GM23338 (cell line): ENCODE data around the gene ORM1. TPM values are rescaled to one million over a fixed set of nuclear protein-coding genes. Genes with fewer than 3 reads are reported as not detected.

Experiments
- ATAC-seq: fragments of 200-7000 bp; cut with Tn5 transposase; 3 replicates; pipeline ENCODE4 v1.9.1; 2020
- DNase-seq: peaks from one replicate; pipeline ENCODE4 v3.0.0-alpha.2; 2015; ENCODE audit warnings: low spot score
- H2AFZ ChIP-seq: fragments of 200-600 bp; sonication (generic); 2 replicates; pipeline ENCODE4 v1.8.0; 2016; ENCODE audit warnings: antibody characterized with exemption, mild to moderate bottlenecking, moderate library complexity
- H3F3A ChIP-seq: fragments of 200-600 bp; sonication (generic); replicated peaks from 2 replicates; pipeline ENCODE4 v1.8.0; 2017; ENCODE audit warnings: antibody characterized with exemption, mixed run types, low read depth
- H3K27ac ChIP-seq: fragments of 200-600 bp; sonication (generic); 2 replicates; pipeline ENCODE4 v1.6.1; 2016; ENCODE audit warnings: low read depth
- H3K27me3 ChIP-seq: fragments of 200-600 bp; sonication (generic); 2 replicates; pipeline ENCODE4 v1.8.0; 2016; ENCODE audit warnings: mild to moderate bottlenecking, mixed run types, moderate library complexity; ENCODE audit not compliant: insufficient read depth
- H3K36me3 ChIP-seq: fragments of 200-600 bp; sonication (generic); 2 replicates; pipeline ENCODE4 v1.8.0; 2016; ENCODE audit warnings: mild to moderate bottlenecking; ENCODE audit not compliant: insufficient read depth
- H3K4me1 ChIP-seq: fragments of 200-600 bp; sonication (generic); 2 replicates; pipeline ENCODE4 v1.8.0; 2016; ENCODE audit warnings: mild to moderate bottlenecking, moderate library complexity; ENCODE audit not compliant: insufficient read depth
- H3K4me2 ChIP-seq: fragments of 200-600 bp; sonication (generic); 2 replicates; pipeline ENCODE4 v1.7.1; 2017; ENCODE audit warnings: mixed run types
- H3K4me3 ChIP-seq: fragments of 200-600 bp; sonication (generic); 2 replicates; pipeline ENCODE4 v1.6.1; 2016; ENCODE audit warnings: mixed run types
- H3K79me2 ChIP-seq: fragments of 200-600 bp; sonication (generic); replicated peaks from 2 replicates; pipeline ENCODE4 v1.8.0; 2017; ENCODE audit warnings: mild to moderate bottlenecking; ENCODE audit not compliant: insufficient read depth
- H3K9me2 ChIP-seq: fragments of 200-600 bp; sonication (generic); 2 replicates; pipeline ENCODE4 v1.8.0; 2017; ENCODE audit not compliant: insufficient read depth
- H4K20me1 ChIP-seq: fragments of 200-600 bp; sonication (generic); replicated peaks from 2 replicates; pipeline ENCODE4 v1.8.0; 2017; ENCODE audit warnings: mild to moderate bottlenecking; ENCODE audit not compliant: insufficient read depth
- H3K27ac Mint-ChIP-seq: 2 replicates; pipeline ENCODE4 v1.8.0; 2020; ENCODE audit warnings: inconsistent platforms, mild to moderate bottlenecking, moderate library complexity, mixed read lengths
- H3K27me3 Mint-ChIP-seq: 3 replicates; pipeline ENCODE4 v1.8.0; 2022; ENCODE audit warnings: low read depth, mild to moderate bottlenecking, moderate library complexity, mixed read lengths, inconsistent platforms; ENCODE audit not compliant: insufficient read depth, poor library complexity
- H3K36me3 Mint-ChIP-seq: 3 replicates; pipeline ENCODE4 v1.8.0; 2021; ENCODE audit warnings: low read depth, mild to moderate bottlenecking, inconsistent platforms, moderate library complexity, mixed read lengths
- H3K4me1 Mint-ChIP-seq: 3 replicates; pipeline ENCODE4 v1.8.0; 2020; ENCODE audit warnings: mild to moderate bottlenecking, inconsistent platforms, mixed read lengths
- H3K4me3 Mint-ChIP-seq: 3 replicates; pipeline ENCODE4 v1.8.0; 2021; ENCODE audit warnings: moderate library complexity, mild to moderate bottlenecking, inconsistent platforms, mixed read lengths
- H3K9me3 Mint-ChIP-seq: 3 replicates; pipeline ENCODE4 v1.8.0; 2020; ENCODE audit warnings: moderate library complexity, mild to moderate bottlenecking, inconsistent platforms, mixed read lengths
- NANOG ChIP-seq: IDR thresholded peaks from 2 replicates; pipeline ENCODE4 v1.6.1; 2016; ENCODE audit warnings: antibody characterized with exemption, borderline replicate concordance
- POLR2AphosphoS5 ChIP-seq: IDR thresholded peaks from 2 replicates; pipeline ENCODE4 v1.6.1; 2016; ENCODE audit warnings: antibody characterized with exemption, low read depth
- STAT1 ChIP-seq: IDR thresholded peaks from one replicate; pipeline ENCODE4 v1.6.1; 2016; ENCODE audit warnings: antibody characterized with exemption; ENCODE audit not compliant: unreplicated experiment
- ZNF114 ChIP-seq: fragments of 250-450 bp; sonication (Bioruptor Pico); IDR thresholded peaks from 2 replicates; pipeline ENCODE4 v1.5.0; 2020; ENCODE audit warnings: mild to moderate bottlenecking, moderate library complexity
- polyA plus RNA-seq: library from polyadenylated mRNA; unstranded; fragments of >200 nt; fragmentation: Nextera tagmentation; extraction: Ambion mirVana; gene quantifications from 2 replicates; pipeline ENCODE4 v1.2.1, GENCODE V29; 2016
- total RNA-seq: library from RNA; depleted of rRNA; stranded (reverse); fragments of >200 nt; shearing (Covaris generic); gene quantifications from 2 replicates; pipeline ENCODE4 v1.2.3, GENCODE V29; 2014
- TF ChIP-seq, protein P1 (sequence below): IDR thresholded peaks from one replicate; pipeline ENCODE4 v1.6.1; 2018; ENCODE audit warnings: antibody characterized with exemption; ENCODE audit not compliant: unreplicated experiment
- TF ChIP-seq, protein P2 (sequence below): fragments of 250-450 bp; sonication (Bioruptor Pico); IDR thresholded peaks from 2 replicates; pipeline ENCODE4 v1.5.0; 2020; ENCODE audit warnings: mild to moderate bottlenecking, moderate library complexity
- TF ChIP-seq, protein P3 (sequence below): IDR thresholded peaks from 2 replicates; pipeline ENCODE4 v1.6.1; 2016; ENCODE audit warnings: antibody characterized with exemption
- TF ChIP-seq, protein P4 (sequence below), 2 experiments: fragments of 200-600 bp in 1 of 2; sonication (generic) in 1 of 2; conservative IDR thresholded peaks; 2 replicates each; pipeline versions ENCODE4 v1.5.1 to v1.6.1; 2016 to 2017; ENCODE audit warnings: antibody characterized with exemption in 2 of 2, low read depth in 2 of 2, mild to moderate bottlenecking in 2 of 2, moderate library complexity in 1 of 2

Gene ORM1
- total and polyA plus RNA-seq, 2 experiments from 2014 or later, result not detected

DNA sequence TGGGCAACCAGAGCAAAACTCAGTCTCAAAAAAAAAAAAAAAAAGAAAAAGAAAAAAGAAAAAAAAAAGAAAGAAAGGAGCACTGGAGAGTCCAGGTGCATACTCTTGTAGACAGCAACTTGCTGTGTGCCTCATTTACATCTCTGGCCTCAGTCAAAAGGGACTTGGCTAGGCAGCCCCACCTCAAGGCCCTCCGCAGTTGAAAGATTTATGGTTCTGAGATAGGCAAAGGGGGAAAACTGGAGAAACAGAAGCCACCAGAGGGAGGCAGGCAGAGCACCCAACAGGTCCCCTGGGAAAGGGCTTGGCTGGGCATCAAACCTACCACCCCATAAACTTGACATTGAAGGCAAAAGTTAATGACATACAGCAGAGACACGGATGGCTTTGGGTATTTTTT, 12.8 kb downstream of the ORM1 start (continued):
- TF ChIP-seq, protein P1, sequence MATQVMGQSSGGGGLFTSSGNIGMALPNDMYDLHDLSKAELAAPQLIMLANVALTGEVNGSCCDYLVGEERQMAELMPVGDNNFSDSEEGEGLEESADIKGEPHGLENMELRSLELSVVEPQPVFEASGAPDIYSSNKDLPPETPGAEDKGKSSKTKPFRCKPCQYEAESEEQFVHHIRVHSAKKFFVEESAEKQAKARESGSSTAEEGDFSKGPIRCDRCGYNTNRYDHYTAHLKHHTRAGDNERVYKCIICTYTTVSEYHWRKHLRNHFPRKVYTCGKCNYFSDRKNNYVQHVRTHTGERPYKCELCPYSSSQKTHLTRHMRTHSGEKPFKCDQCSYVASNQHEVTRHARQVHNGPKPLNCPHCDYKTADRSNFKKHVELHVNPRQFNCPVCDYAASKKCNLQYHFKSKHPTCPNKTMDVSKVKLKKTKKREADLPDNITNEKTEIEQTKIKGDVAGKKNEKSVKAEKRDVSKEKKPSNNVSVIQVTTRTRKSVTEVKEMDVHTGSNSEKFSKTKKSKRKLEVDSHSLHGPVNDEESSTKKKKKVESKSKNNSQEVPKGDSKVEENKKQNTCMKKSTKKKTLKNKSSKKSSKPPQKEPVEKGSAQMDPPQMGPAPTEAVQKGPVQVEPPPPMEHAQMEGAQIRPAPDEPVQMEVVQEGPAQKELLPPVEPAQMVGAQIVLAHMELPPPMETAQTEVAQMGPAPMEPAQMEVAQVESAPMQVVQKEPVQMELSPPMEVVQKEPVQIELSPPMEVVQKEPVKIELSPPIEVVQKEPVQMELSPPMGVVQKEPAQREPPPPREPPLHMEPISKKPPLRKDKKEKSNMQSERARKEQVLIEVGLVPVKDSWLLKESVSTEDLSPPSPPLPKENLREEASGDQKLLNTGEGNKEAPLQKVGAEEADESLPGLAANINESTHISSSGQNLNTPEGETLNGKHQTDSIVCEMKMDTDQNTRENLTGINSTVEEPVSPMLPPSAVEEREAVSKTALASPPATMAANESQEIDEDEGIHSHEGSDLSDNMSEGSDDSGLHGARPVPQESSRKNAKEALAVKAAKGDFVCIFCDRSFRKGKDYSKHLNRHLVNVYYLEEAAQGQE, result no peak
- TF ChIP-seq, protein P2, sequence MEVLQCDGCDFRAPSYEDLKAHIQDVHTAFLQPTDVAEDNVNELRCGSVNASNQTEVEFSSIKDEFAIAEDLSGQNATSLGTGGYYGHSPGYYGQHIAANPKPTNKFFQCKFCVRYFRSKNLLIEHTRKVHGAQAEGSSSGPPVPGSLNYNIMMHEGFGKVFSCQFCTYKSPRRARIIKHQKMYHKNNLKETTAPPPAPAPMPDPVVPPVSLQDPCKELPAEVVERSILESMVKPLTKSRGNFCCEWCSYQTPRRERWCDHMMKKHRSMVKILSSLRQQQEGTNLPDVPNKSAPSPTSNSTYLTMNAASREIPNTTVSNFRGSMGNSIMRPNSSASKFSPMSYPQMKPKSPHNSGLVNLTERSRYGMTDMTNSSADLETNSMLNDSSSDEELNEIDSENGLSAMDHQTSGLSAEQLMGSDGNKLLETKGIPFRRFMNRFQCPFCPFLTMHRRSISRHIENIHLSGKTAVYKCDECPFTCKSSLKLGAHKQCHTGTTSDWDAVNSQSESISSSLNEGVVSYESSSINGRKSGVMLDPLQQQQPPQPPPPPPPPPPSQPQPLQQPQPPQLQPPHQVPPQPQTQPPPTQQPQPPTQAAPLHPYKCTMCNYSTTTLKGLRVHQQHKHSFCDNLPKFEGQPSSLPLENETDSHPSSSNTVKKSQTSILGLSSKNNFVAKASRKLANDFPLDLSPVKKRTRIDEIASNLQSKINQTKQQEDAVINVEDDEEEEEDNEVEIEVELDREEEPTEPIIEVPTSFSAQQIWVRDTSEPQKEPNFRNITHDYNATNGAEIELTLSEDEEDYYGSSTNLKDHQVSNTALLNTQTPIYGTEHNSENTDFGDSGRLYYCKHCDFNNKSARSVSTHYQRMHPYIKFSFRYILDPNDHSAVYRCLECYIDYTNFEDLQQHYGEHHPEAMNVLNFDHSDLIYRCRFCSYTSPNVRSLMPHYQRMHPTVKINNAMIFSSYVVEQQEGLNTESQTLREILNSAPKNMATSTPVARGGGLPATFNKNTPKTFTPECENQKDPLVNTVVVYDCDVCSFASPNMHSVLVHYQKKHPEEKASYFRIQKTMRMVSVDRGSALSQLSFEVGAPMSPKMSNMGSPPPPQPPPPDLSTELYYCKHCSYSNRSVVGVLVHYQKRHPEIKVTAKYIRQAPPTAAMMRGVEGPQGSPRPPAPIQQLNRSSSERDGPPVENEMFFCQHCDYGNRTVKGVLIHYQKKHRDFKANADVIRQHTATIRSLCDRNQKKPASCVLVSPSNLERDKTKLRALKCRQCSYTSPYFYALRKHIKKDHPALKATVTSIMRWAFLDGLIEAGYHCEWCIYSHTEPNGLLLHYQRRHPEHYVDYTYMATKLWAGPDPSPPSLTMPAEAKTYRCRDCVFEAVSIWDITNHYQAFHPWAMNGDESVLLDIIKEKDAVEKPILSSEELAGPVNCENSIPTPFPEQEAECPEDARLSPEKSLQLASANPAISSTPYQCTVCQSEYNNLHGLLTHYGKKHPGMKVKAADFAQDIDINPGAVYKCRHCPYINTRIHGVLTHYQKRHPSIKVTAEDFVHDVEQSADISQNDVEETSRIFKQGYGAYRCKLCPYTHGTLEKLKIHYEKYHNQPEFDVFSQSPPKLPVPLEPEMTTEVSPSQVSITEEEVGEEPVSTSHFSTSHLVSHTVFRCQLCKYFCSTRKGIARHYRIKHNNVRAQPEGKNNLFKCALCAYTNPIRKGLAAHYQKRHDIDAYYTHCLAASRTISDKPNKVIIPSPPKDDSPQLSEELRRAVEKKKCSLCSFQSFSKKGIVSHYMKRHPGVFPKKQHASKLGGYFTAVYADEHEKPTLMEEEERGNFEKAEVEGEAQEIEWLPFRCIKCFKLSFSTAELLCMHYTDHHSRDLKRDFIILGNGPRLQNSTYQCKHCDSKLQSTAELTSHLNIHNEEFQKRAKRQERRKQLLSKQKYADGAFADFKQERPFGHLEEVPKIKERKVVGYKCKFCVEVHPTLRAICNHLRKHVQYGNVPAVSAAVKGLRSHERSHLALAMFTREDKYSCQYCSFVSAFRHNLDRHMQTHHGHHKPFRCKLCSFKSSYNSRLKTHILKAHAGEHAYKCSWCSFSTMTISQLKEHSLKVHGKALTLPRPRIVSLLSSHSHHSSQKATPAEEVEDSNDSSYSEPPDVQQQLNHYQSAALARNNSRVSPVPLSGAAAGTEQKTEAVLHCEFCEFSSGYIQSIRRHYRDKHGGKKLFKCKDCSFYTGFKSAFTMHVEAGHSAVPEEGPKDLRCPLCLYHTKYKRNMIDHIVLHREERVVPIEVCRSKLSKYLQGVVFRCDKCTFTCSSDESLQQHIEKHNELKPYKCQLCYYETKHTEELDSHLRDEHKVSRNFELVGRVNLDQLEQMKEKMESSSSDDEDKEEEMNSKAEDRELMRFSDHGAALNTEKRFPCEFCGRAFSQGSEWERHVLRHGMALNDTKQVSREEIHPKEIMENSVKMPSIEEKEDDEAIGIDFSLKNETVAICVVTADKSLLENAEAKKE, result no peak

DNA sequence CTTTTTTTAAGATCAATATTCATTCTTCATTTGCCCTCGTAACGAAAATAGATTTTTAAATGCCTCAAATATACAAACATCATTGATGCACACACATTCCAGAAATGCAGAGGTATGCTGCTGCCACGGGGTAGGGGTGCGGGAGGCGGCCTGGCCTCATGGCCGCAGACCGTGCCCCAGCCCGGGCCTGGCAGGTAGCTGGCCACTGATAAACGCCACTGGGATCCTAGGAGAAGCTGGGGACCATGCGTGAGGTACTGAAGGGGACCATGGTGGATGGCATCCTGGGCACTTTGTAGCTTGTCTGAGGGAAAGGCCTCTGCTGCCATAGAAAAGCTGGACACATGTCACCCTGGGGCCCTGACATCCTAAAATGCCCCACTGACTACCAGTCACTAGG, 13.3 kb downstream of the ORM1 start:
- H3K4me1 Mint-ChIP-seq, result peaks cover 6% of the 10 kb centered on the region
- Histone ChIP-seq H2AFZ (no peak overlapping the region), H3K4me1 (no peaks in the 10 kb centered on the region), H4K20me1 (no peaks in the 10 kb centered on the region), H3K27me3 (no peaks in the 10 kb centered on the region), H3F3A (0 out of 2 replicates have a peak, but pooled peaks cover 4% of the 10 kb centered on the region), H3K9me2 (no peaks in the 10 kb centered on the region), H3K79me2 (no peaks in the 10 kb centered on the region), H3K36me3 (no peaks in the 10 kb centered on the region), H3K27ac (no peak overlapping the region), H3K4me3 (no peak overlapping the region), H3K4me2 (no peak overlapping the region)
- DNase-seq, result no peak
- H3K9me3 Mint-ChIP-seq, result 0 out of 3 replicates have a peak, but pooled peaks cover 6% of the 10 kb centered on the region
- peaks cover 15% of the 10 kb centered on the region for H3K27me3 Mint-ChIP-seq
- no peak for ATAC-seq
- peaks cover 60% of the 10 kb centered on the region for H3K36me3 Mint-ChIP-seq
- H3K27ac Mint-ChIP-seq, result no peak overlapping the region
- no peak overlapping the region for H3K4me3 Mint-ChIP-seq
- TF ChIP-seq ZNF114, result no peak
- TF ChIP-seq, protein P3, sequence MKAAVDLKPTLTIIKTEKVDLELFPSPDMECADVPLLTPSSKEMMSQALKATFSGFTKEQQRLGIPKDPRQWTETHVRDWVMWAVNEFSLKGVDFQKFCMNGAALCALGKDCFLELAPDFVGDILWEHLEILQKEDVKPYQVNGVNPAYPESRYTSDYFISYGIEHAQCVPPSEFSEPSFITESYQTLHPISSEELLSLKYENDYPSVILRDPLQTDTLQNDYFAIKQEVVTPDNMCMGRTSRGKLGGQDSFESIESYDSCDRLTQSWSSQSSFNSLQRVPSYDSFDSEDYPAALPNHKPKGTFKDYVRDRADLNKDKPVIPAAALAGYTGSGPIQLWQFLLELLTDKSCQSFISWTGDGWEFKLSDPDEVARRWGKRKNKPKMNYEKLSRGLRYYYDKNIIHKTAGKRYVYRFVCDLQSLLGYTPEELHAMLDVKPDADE, result no peak
- TF ChIP-seq NANOG, result no peak
- TF ChIP-seq STAT1, result no peak
- no peak for TF ChIP-seq POLR2AphosphoS5
- TF ChIP-seq, protein P4, sequence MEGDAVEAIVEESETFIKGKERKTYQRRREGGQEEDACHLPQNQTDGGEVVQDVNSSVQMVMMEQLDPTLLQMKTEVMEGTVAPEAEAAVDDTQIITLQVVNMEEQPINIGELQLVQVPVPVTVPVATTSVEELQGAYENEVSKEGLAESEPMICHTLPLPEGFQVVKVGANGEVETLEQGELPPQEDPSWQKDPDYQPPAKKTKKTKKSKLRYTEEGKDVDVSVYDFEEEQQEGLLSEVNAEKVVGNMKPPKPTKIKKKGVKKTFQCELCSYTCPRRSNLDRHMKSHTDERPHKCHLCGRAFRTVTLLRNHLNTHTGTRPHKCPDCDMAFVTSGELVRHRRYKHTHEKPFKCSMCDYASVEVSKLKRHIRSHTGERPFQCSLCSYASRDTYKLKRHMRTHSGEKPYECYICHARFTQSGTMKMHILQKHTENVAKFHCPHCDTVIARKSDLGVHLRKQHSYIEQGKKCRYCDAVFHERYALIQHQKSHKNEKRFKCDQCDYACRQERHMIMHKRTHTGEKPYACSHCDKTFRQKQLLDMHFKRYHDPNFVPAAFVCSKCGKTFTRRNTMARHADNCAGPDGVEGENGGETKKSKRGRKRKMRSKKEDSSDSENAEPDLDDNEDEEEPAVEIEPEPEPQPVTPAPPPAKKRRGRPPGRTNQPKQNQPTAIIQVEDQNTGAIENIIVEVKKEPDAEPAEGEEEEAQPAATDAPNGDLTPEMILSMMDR (conservative IDR thresholded peaks at IDR 0.05; ENCODE audit: low read depth in 2 of 2), result no peak
